Transverse colon (tissue), 3 donors: ENCODE results near the gene TCP11.

ENCODE experiments used
- EP300 ChIP-seq: sonication (generic); formaldehyde crosslinking; IDR thresholded peaks from one replicate; pipeline ENCODE4 v1.6.1; 2017; ENCODE audit warnings: antibody characterized with exemption, low read depth
- POLR2A ChIP-seq: fragments of 450-650 bp; IDR thresholded peaks from one replicate; pipeline ENCODE4 v1.6.1; 2016; ENCODE audit warnings: antibody characterized with exemption, mild to moderate bottlenecking, moderate library complexity
- TF ChIP-seq, protein P1 (sequence below), 5 experiments: fragments of 200-600 bp in 3 of 5; fragments of 450-650 bp in 2 of 5; sonication (generic) in 3 of 5; IDR thresholded peaks; 1 replicate in 2 of 5; 2 replicates in 3 of 5; pipeline ENCODE4 v1.5.1; 2016 to 2017; ENCODE audit warnings: antibody characterized with exemption in 5 of 5, inconsistent platforms in 3 of 5, mild to moderate bottlenecking in 2 of 5, moderate library complexity in 1 of 5

DNA sequence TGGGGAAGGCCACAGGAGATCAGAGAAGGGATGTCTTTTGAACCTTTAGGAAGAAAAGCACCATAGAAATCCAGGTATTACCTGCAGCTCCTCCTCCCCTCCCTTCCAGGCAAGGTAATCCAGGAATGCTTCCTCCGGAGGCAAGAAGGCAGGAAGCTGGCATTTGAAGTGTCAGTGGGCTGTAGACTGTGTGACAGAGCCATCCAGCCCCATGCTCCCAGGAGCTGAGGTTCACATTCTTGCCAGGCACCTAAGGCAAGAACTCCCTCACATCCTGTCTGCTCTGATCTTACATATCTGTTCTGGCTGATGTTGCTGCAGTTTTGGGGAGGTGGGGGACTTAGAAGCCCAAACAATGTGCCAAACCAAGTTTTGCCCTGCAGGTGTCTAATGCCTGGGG is 44.8 kb upstream of the TCP11 start:
- TF ChIP-seq, protein P1, sequence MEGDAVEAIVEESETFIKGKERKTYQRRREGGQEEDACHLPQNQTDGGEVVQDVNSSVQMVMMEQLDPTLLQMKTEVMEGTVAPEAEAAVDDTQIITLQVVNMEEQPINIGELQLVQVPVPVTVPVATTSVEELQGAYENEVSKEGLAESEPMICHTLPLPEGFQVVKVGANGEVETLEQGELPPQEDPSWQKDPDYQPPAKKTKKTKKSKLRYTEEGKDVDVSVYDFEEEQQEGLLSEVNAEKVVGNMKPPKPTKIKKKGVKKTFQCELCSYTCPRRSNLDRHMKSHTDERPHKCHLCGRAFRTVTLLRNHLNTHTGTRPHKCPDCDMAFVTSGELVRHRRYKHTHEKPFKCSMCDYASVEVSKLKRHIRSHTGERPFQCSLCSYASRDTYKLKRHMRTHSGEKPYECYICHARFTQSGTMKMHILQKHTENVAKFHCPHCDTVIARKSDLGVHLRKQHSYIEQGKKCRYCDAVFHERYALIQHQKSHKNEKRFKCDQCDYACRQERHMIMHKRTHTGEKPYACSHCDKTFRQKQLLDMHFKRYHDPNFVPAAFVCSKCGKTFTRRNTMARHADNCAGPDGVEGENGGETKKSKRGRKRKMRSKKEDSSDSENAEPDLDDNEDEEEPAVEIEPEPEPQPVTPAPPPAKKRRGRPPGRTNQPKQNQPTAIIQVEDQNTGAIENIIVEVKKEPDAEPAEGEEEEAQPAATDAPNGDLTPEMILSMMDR (IDR thresholded peaks at IDR 0.05): no peak
- no peak for TF ChIP-seq POLR2A
- no peak for TF ChIP-seq EP300
